HepG2 (cell line): ENCODE data around the gene SMIM44. TPM values are rescaled to one million over a fixed set of nuclear protein-coding genes. Genes with fewer than 3 reads are reported as not detected.

ENCODE experiments used
- ARNT2 ChIP-seq: sonication (generic); formaldehyde crosslinking; IDR thresholded peaks from 2 replicates; pipeline ENCODE4 v1.8.0; 2022; ENCODE audit warnings: mild to moderate bottlenecking, low read depth, missing genetic modification reagents, moderate library complexity
- CEBPZ ChIP-seq: IDR thresholded peaks from 2 replicates; pipeline ENCODE4 v1.6.1; 2012; ENCODE audit warnings: low read length, improper control_type of control experiment
- DBP ChIP-seq: sonication (generic); formaldehyde crosslinking; IDR thresholded peaks from 2 replicates; pipeline ENCODE4 v1.4.0; 2020; ENCODE audit warnings: missing genetic modification reagents; ENCODE audit errors: not compliant biosample characterization
- HBP1 ChIP-seq: IDR thresholded peaks from 2 replicates; pipeline ENCODE4 v1.6.1; 2016; ENCODE audit warnings: low read depth, control low read depth
- HOXD1 ChIP-seq: sonication (generic); formaldehyde crosslinking; IDR thresholded peaks from 2 replicates; pipeline ENCODE4 v1.5.0; 2020; ENCODE audit warnings: missing genetic modification reagents
- MAFK ChIP-seq, 2 experiments: IDR thresholded peaks in 1 of 2; conservative IDR thresholded peaks in 1 of 2; 2 replicates each; pipeline ENCODE4 v1.6.1; 2011; ENCODE audit warnings: improper control_type of control experiment in 2 of 2, low read length in 2 of 2
- NFIC ChIP-seq: IDR thresholded peaks from 2 replicates; pipeline ENCODE4 v1.6.1; 2012; ENCODE audit warnings: mild to moderate bottlenecking, low read length, inconsistent platforms
- RFXAP ChIP-seq: sonication (generic); formaldehyde crosslinking; IDR thresholded peaks from 2 replicates; pipeline ENCODE4 v1.4.0; 2020; ENCODE audit warnings: missing genetic modification reagents, borderline replicate concordance
- ZBTB21 ChIP-seq: sonication (generic); formaldehyde crosslinking; IDR thresholded peaks from 2 replicates; pipeline ENCODE4 v1.4.0; 2020; ENCODE audit warnings: missing genetic modification reagents
- ZNF644 ChIP-seq: IDR thresholded peaks from 2 replicates; pipeline ENCODE4 v1.6.1; 2016; ENCODE audit warnings: low read depth
- ZNF775 ChIP-seq: sonication (generic); formaldehyde crosslinking; IDR thresholded peaks from 2 replicates; pipeline ENCODE4 v1.4.0; 2020; ENCODE audit warnings: missing genetic modification reagents, mild to moderate bottlenecking, moderate library complexity, borderline replicate concordance
- polyA plus RNA-seq, 8 experiments: library from polyadenylated mRNA; depleted of rRNA in 3 of 8; stranded (reverse) in 7 of 8; unstranded in 1 of 8; fragments of >200 nt; fragmentation: Illumina TruSeq in 4 of 8; extraction: Trizol in 4 of 8; gene quantifications; 2 replicates each; pipeline versions ENCODE4 v1.2.1 to v1.2.3, GENCODE V29; 2011 to 2016; ENCODE audit warnings: low read depth in 4 of 8, missing spikeins in 1 of 8, mixed read lengths in 1 of 8; ENCODE audit not compliant: insufficient read depth in 1 of 8
- total RNA-seq, 5 experiments: library from RNA; depleted of rRNA; stranded (reverse); fragments of >200 nt; fragmentation: Illumina TruSeq; extraction: Trizol; gene quantifications; 2 replicates each; pipeline ENCODE4 v1.2.3, GENCODE V29; 2016; ENCODE audit warnings: low read depth in 1 of 5

The SMIM44 gene
- total and polyA plus RNA-seq, 2 of the 13 experiments (the other 11 are each of a cell fraction or from before 2014, with no cell fraction given): not detected

GRCh38 chr19:3500429-3501101, 17.3 kb upstream of the SMIM44 start, which contains the start of gene DOHH (continued):
- TF ChIP-seq CEBPZ (no peak), DBP (no peak), HBP1 (CRISPR knock-in tag) (0 out of 2 replicates have a peak, but pooled peaks have one; percentile 34), RFXAP (CRISPR knock-in tag) (peak; percentile 97), ZBTB21 (CRISPR knock-in tag) (no peak), NFIC (peak; percentile 74; the same call in 1 of the 2 replicates), HOXD1 (CRISPR knock-in tag) (no peak; the same call in 1 of the 2 replicates), MAFK (conservative IDR thresholded peaks at IDR 0.05 in 1 of 2, IDR thresholded peaks at IDR 0.05 in 1 of 2; ENCODE audit: low read length in 2 of 2) (peak; percentile 65 to 93), ZNF775 (no peak), ARNT2 (CRISPR knock-in tag) (peak; percentile 83), ZNF644 (CRISPR knock-in tag) (no peak)
